PFSK-1 (cell line): ENCODE measurements around the gene OFD1.

ENCODE experiments used
- FOXP2 ChIP-seq: optimal IDR thresholded peaks from 2 replicates; pipeline ENCODE3; 2011; ENCODE audit warnings: borderline replicate concordance, control low read depth, inconsistent platforms; ENCODE audit not compliant: insufficient read depth; ENCODE audit errors: extremely low read length, extremely low read depth
- POLR2AphosphoS5 ChIP-seq: IDR thresholded peaks from 2 replicates; pipeline ENCODE4 v1.6.1; 2012; ENCODE audit warnings: low read depth, mild to moderate bottlenecking, control low read depth, low read length, moderate library complexity
- REST ChIP-seq, 2 experiments: IDR thresholded peaks; 2 replicates each; pipeline versions ENCODE4 v1.6.1 to v1.8.0; 2011 to 2012; ENCODE audit warnings: low read depth in 2 of 2, low read length in 2 of 2, control low read depth in 1 of 2, inconsistent platforms in 1 of 2, mild to moderate bottlenecking in 1 of 2, moderate library complexity in 1 of 2; ENCODE audit not compliant: insufficient read depth in 1 of 2
- SIN3A ChIP-seq: IDR thresholded peaks from 2 replicates; pipeline ENCODE4 v1.6.1; 2012; ENCODE audit warnings: mild to moderate bottlenecking, low read length, moderate library complexity, borderline replicate concordance; ENCODE audit not compliant: insufficient read depth
- TAF1 ChIP-seq: IDR thresholded peaks from 2 replicates; pipeline ENCODE4 v1.6.1; 2012; ENCODE audit warnings: low read length, control low read depth, borderline replicate concordance; ENCODE audit not compliant: insufficient read depth

The OFD1 gene

DNA sequence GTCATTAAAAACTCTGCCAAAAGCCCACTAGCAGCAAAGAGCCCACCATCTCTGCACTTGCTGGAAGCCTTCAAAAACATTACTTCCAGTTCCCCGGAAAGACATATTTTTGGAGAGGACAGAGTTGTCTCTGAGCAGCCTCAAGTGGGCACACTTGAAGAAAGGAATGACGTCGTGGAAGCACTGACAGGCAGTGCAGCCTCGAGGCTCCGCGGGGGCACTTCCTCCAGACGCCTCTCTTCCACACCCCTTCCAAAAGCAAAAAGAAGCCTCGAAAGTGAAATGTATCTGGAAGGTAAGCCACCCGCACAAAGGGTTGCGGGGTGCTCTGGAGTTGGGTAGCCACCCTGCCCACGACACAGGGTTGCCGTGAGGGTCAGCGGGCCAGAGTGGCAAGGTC, 25.9 kb downstream of the OFD1 start:
- TF ChIP-seq FOXP2 = no peak
- TF ChIP-seq POLR2AphosphoS5 = no peak
- TF ChIP-seq SIN3A = no peak
- no peak for TF ChIP-seq REST (IDR thresholded peaks at IDR 0.05; ENCODE audit: insufficient read depth in 1 of 2, low read depth in 2 of 2, low read length in 2 of 2)
- TF ChIP-seq TAF1 = no peak

GRCh38 chrX:13761606-13762414, 27.3 kb downstream of the OFD1 start:
- no peak for TF ChIP-seq SIN3A
- no peak for TF ChIP-seq REST (IDR thresholded peaks at IDR 0.05; ENCODE audit: insufficient read depth in 1 of 2, low read depth in 2 of 2, low read length in 2 of 2)
- TF ChIP-seq TAF1 = no peak
- TF ChIP-seq FOXP2 = no peak
- no peak for TF ChIP-seq POLR2AphosphoS5

GRCh38 chrX:13763489-13763888, 28.9 kb downstream of the OFD1 start:
- no peak for TF ChIP-seq REST (IDR thresholded peaks at IDR 0.05; ENCODE audit: insufficient read depth in 1 of 2, low read depth in 2 of 2, low read length in 2 of 2)
- TF ChIP-seq TAF1 = no peak
- TF ChIP-seq FOXP2 = no peak

DNA sequence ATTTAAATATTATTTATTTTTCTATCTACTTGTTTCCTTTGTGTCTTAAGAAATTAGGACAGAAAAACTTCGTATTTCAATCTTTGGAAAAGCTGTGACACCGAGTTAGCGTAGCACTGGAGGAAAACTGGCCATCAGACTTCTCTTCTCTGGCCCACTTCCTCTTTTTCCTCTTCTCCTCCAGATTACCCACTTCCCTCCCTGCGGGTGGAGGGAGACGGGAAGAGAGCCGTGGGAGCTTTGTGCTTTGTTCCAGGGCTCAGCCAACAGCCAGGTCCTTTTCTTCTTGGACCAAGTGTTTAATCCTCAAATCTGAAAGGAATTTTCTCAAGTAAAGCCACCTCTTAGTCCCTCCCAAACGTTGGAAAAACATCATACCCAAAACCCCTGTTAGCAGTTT, 29.7 kb downstream of the OFD1 start:
- no peak for TF ChIP-seq POLR2AphosphoS5
- TF ChIP-seq FOXP2 = no peak
- no peak for TF ChIP-seq TAF1
- no peak for TF ChIP-seq SIN3A
- TF ChIP-seq REST (IDR thresholded peaks at IDR 0.05; ENCODE audit: insufficient read depth in 1 of 2, low read depth in 2 of 2, low read length in 2 of 2) = no peak
